ENCODE results near the gene DDX24.

- TF ChIP-seq, protein P1, sequence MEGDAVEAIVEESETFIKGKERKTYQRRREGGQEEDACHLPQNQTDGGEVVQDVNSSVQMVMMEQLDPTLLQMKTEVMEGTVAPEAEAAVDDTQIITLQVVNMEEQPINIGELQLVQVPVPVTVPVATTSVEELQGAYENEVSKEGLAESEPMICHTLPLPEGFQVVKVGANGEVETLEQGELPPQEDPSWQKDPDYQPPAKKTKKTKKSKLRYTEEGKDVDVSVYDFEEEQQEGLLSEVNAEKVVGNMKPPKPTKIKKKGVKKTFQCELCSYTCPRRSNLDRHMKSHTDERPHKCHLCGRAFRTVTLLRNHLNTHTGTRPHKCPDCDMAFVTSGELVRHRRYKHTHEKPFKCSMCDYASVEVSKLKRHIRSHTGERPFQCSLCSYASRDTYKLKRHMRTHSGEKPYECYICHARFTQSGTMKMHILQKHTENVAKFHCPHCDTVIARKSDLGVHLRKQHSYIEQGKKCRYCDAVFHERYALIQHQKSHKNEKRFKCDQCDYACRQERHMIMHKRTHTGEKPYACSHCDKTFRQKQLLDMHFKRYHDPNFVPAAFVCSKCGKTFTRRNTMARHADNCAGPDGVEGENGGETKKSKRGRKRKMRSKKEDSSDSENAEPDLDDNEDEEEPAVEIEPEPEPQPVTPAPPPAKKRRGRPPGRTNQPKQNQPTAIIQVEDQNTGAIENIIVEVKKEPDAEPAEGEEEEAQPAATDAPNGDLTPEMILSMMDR (IDR thresholded peaks at IDR 0.05) = no peak
- no peak for TF ChIP-seq POLR2A (IDR thresholded peaks at IDR 0.05)
Observed at GRCh38 chr14:94004015-94004414, 77.0 kb downstream of the DDX24 start.

Measured in prostate gland (tissue), 2 donors.